RPMI7951 (cell line): ENCODE results near the gene RHOBTB3. TPM values are rescaled to one million over a fixed set of nuclear protein-coding genes. Genes with fewer than 3 reads are reported as not detected.
"Not testable (repeated sequence)": the region's sequence is repeated elsewhere in the genome, so short reads cannot be mapped to it uniquely, and the experiment has no call there.

ENCODE experiments used
- DNase-seq: peaks from one replicate; pipeline ENCODE4 v3.0.0-alpha.2; 2012; ENCODE audit warnings: low read depth
- total RNA-seq: library from RNA; depleted of rRNA; stranded (reverse); fragments of >200 nt; shearing (Covaris generic); gene quantifications from 2 replicates; pipeline ENCODE4 v1.2.3, GENCODE V29; 2014; rRNA removed

The RHOBTB3 gene, protein sequence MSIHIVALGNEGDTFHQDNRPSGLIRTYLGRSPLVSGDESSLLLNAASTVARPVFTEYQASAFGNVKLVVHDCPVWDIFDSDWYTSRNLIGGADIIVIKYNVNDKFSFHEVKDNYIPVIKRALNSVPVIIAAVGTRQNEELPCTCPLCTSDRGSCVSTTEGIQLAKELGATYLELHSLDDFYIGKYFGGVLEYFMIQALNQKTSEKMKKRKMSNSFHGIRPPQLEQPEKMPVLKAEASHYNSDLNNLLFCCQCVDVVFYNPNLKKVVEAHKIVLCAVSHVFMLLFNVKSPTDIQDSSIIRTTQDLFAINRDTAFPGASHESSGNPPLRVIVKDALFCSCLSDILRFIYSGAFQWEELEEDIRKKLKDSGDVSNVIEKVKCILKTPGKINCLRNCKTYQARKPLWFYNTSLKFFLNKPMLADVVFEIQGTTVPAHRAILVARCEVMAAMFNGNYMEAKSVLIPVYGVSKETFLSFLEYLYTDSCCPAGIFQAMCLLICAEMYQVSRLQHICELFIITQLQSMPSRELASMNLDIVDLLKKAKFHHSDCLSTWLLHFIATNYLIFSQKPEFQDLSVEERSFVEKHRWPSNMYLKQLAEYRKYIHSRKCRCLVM
- total RNA-seq, result 64.2 and 70.2 TPM in 2 replicates

GRCh38 chr5:95730730-95731570, at the start of gene RHOBTB3:
Gene RHOBTB3, plus strand, starts transcription at chr5:95731336. Its CDS starts 347 bp downstream, at chr5:95731683.
- DNase-seq, result peak; percentile 92

DNA sequence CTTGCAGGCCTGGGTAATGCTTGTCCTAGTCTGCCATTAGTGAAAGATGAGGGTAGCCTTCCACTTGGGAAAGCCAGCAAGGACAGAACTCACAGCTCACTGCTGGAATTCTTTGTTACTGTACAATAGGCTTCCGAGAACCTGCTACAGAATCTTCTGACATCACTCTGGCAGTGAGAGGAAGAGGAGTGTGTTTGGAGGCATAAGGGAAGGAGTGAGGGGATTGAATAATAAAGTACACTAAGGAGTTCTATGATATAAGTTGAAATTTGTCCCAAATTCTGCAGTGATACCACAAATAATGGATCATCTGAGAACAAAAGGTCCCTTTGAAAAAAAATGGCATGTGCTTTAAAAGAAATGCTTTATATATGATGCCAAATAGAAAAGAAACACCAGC, 48.2 kb upstream of the RHOBTB3 start, which contains the start of gene SPATA9:
Gene SPATA9, minus strand, starts transcription at position 101 of the 400 bp plus-strand sequence. CDS start 137 bp downstream, outside the sequence.
- no peak for DNase-seq

- DNase-seq, result no peak
Observed at GRCh38 chr5:95684361-95684760, 46.8 kb upstream of the RHOBTB3 start.

DNA sequence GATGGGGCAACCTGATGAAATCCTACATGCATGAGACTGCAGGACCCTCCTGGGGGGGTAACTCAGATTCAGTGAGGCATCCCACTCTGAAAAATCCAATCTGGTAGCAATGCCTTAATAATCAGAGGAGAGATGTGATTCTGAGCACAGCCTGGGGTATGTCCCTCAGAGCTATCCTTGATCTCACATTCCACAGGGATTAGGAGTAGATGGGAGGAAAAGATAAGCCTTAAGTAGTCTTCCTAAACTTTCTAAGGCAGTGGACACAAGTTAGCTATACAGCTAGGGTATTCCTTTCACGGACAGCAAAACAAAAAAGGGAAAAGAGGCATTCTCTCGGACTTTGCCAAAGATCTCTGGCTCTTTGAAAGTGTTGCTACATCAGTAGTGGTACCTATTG, 44.5 kb upstream of the RHOBTB3 start:
- DNase-seq, result peak; percentile 44

- DNase-seq, result no peak
Observed at GRCh38 chr5:95689680-95690079, 41.5 kb upstream of the RHOBTB3 start.

DNA sequence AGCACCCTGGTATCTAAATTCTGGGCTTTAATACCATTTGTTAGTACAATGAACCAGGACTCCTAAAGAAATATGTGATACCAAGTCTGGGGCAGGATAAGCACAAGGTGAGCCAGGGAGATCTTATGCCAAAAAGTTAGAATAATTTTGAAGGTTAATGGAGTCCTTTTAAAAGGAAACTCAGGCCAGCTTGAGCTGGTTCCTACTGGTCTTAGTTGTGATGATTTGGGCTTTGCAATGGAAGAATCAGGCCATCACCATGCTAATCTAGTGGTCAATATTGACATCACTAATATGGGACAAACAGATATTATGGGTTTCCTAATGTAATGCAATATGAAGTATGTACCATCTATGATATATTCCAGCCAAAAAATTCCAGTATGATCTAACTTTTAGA, 40.8 kb upstream of the RHOBTB3 start:
- DNase-seq, result no peak

GRCh38 chr5:95697781-95698681, 33.1 kb upstream of the RHOBTB3 start:
- peak; percentile 37 for DNase-seq

GRCh38 chr5:95699337-95699736, 31.8 kb upstream of the RHOBTB3 start:
- DNase-seq, result no peak

GRCh38 chr5:95701074-95701473, 30.1 kb upstream of the RHOBTB3 start:
- no peak for DNase-seq

DNA sequence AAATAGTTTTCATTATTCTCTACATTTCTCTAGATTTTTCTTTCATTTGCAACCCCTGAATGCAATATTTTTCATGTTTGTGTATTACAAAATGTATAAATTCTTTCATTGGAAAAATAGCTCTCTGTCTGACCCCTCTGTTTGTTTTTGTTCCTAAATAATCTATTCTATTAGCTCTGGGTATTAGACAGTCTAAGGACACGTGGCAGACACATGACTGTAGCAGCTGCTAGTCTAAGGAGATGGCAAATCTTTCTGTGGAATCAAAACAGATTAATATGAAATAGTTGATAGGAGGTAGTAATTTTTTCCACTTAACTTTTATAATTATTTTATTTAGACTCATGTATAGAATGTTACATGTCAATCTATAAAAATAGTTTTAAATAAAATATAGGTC, 27.0 kb upstream of the RHOBTB3 start:
- no peak for DNase-seq

GRCh38 chr5:95706196-95706595, 24.9 kb upstream of the RHOBTB3 start:
- DNase-seq, result not testable (repeated sequence)

- no peak for DNase-seq
Observed at GRCh38 chr5:95707055-95707454, 24.1 kb upstream of the RHOBTB3 start.

DNA sequence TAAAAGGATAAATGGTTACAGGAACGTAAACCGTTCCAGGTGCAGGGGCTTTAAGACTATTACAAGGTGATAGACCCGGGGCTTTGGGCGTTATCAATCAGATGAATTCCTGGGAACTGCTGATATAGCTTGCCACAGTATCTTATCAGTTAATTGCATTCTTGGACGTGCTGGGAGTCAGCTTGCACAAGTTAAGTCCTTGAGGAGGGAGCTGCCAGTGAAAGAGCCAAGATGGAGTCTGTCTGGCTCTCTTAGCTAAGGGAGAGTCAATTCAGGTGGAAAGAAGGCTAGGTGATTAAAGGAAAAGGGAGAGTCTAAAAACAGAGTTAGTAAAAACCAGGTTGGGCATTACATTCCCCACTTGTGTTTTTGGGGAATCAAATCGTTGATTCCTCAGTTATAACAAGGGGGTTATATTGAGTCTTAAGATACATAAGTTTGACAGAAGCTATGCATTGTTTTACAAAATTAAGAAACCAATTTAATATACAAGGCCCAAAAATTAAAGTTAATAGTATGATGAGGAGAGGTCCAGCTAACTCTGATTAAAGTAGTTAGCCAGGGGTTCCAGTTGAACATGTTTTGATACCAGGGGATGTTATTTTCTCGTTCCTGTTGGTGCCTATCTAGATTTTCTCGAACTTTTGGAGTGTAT, 23.5 kb upstream of the RHOBTB3 start:
- DNase-seq, result not testable (repeated sequence)

DNA sequence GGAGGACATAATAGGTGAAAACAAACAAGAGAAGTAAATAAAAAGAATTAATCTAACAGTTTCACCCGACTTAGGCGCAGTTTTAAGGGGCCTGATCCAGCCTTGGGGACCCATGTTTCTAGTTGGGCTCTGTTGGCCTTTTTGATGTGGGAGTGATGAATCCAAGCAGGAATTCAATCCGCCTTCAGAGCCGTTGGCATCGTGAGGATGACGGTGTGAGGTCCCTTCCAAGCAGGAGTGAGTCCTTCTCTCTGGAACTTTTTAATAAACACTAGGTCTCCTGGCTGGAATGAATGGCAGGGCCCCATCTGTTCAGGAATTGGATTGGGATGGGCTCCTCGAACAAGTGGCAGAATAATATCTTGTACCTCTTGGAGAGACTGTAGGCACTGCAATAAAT, 22.3 kb upstream of the RHOBTB3 start:
- DNase-seq, result no peak

DNA sequence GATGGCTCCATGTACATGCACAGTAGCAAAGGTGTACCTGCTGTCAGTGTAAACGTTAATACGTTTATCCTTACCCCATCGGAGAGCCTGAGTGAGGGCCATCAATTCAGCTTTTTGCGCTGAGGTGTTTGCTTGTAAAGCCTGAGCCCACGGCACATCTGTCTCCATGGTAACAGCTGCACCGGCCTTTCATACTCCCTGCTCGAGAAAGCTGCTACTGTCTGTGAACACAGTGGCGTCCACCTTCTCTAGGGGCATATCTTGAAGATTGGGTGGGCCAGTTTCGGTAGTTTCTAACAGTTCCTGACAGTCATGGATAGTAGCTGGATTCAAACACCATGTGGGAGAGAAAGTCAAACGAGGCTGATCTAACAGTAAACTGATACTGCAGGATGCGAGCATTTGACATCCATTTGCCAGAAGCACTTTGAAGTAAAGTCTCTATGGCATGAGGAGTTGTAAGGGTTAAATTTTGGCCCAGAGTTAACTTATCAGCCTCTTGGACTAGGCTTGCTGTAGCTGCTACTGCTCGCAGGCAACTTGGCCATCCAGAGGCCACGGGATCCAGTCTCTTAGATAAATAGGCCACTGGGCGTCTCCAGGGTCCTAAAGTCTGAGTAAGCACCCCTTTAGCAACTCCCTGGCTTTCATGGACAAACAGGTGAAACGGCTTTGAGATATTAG, 21.0 kb upstream of the RHOBTB3 start:
- peak; percentile 23 for DNase-seq

DNA sequence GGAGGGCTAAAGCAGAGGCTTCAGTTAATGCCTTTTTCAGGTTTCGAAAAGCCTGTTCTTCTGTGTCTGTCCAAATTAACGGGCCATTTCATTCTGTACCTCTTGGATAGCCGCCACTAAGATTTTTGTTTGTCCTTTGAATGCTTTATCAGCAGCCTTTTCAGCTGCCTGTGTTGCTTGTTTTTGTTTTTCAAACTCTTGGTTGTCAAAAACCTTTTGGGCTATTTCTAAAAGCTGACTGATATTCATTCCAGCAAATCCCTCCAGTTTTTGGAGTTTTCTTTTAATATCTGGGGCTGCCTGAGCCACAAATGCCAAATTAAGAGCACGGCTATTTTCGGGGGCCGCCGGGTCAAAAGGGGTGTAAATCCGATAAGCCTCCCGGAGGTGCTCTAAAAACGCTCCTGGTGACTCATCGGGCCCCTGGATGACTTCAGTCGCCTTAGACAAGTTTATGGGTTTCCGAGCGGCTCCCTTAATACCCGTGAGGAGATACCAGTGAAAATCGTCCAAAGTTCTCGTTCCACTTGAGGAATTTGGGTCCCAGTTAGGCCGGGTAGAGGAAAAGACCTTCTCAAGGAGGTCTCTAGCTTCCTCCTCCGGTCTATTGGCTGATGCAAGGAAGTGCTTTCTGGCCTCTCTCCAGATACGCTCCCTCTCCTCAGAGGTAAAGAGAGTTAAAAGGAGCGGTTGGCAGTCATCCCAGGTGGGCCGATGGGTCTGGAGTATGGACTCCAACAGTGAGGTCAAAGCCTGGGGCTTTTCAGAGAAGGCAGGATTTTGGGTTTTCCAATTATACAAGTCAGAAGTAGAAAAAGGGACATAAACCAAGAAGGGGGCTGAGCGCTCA, 20.3 kb upstream of the RHOBTB3 start:
- not testable (repeated sequence) for DNase-seq

DNA sequence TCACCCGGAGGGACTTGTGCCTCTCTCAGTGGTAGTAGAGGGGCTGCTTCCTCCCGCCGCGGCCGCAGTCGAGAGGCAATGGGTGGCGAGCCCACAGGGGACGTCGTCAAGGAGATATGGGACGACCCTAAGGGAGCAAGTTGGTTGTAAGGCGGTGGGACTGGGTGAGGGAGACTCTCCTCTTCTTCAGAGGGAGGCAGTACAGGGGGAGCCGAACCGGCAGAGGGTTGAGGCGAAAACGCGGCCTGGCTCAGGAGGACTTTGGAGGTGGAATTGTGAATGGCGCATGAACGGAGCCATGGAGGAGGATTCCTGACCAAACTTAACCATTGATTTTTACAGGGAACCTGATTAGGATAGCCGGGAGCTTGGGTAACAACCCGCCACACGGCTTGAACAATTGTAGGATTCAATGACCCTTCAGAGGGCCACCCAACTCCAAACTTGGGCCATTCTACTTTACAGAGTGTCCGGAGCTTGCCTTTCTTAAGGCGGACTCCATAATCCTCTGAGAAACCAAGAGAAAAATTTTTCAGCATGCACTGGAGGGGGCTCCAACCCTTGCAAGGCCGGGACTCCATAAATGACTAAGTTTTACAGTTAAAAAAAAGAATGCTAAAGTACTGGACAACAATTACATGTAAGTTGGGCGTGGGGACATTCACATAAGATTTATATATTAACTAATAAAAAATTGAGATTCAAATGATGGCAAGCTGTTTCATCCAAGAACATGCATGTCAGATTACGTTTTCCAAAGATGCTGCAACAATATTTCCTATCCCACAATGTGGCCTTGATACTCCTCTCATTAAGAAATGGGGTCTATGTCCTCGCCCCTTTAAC, 19.4 kb upstream of the RHOBTB3 start:
- DNase-seq, result no peak

- peak; percentile 98 for DNase-seq
Observed at GRCh38 chr5:95712347-95712958, 18.7 kb upstream of the RHOBTB3 start.
